ENCODE data around the gene DUSP15. TPM values are rescaled to one million over a fixed set of nuclear protein-coding genes. Genes with fewer than 3 reads are reported as not detected.

Gene DUSP15
- total and polyA plus RNA-seq, 9 of the 15 experiments (the other 6 are each of a cell fraction or from before 2014, with no cell fraction given) = 0.34 TPM; not detected in 8

- TF ChIP-seq RUNX1 (IDR thresholded peaks at IDR 0.05; ENCODE audit: low read depth) = no peak
- no peak for TF ChIP-seq NCOR1 (IDR thresholded peaks at IDR 0.05)
- no peak for TF ChIP-seq ZNF644 (tag; IDR thresholded peaks at IDR 0.05; ENCODE audit: low read depth)
Measured at GRCh38 chr20:31827059-31827458, 43.3 kb downstream of the DUSP15 start (continued).

- Histone ChIP-seq H3K4me1 (replicated peaks in 1 of 2; ENCODE audit: control insufficient read depth in 2 of 2, insufficient read depth in 2 of 2, low read length in 2 of 2) (peaks cover 0 to 7% of the 10 kb centered on the region in 2 experiments; a peak in 3 of 5 replicates), H3K27me3 (ENCODE audit: control insufficient read depth in 2 of 2, insufficient read depth in 2 of 2, low read length in 2 of 2) (peaks cover 11 to 16% of the 10 kb centered on the region in 2 experiments; a peak in 3 of 5 replicates), H3K9me1 (ENCODE audit: control insufficient read depth, insufficient read depth, low read length) (no peaks in the 10 kb centered on the region), H2AFZ (ENCODE audit: low read depth, low read length) (no peak overlapping the region), H3K36me3 (ENCODE audit: control insufficient read depth, insufficient read depth, low read length) (no peaks in the 10 kb centered on the region), H3K79me2 (ENCODE audit: control insufficient read depth, insufficient read depth, low read length) (no peaks in the 10 kb centered on the region), H3K9ac (ENCODE audit: insufficient read depth in 1 of 2, low read depth in 2 of 2, low read length in 2 of 2) (peak overlapping the region in 1 of 2 experiments; percentile 41; a peak in 1 of 4 replicates), H3K9me3 (replicated peaks; ENCODE audit: control insufficient read depth, insufficient read depth, low read depth, low read length) (no peaks in the 10 kb centered on the region), H3K4me3 (no peak overlapping the region), H3K27ac (ENCODE audit: extremely low read depth, low read depth, low read length) (no peak overlapping the region), H4K20me1 (replicated peaks; ENCODE audit: control insufficient read depth, insufficient read depth, low read length) (peaks cover 7% of the 10 kb centered on the region; the same call in 1 of the 2 replicates), H3K4me2 (ENCODE audit: insufficient read depth, low read length) (no peak overlapping the region)
- 15% methylated on average over 5 of the region's 5 CpGs for WGBS (ENCODE audit: insufficient coverage, low coverage, missing lambda C conversion rate)
- intact Hi-C loops (cut with micrococcal nuclease) = loop anchor here (10.0 kb wide), 2 partner anchors 209 to 829 kb away; no protein-coding TSS in a partner anchor
- CTCF ChIA-PET (ENCODE audit: low intra/inter-chr PET ratio) = interaction anchor here (0.7 to 1.1 kb wide), 3 partner anchors 19 to 205 kb away, joined by 3 read pairs; partner anchors contain the start of gene FOXS1
- no TSS peak for BruUV-seq (replicated peaks)
- FAIRE-seq (no peak), ATAC-seq (no peak), DNase-seq (ENCODE audit: extremely low read depth in 1 of 4, low spot score in 3 of 4) (no peak)
- TF ChIP-seq ZNF589 (CRISPR knock-in tag; IDR thresholded peaks at IDR 0.05; ENCODE audit: low read depth) = no peak
- TF ChIP-seq KLF13 (tag; IDR thresholded peaks at IDR 0.05; ENCODE audit: borderline replicate concordance, low read depth) = no peak
- TF ChIP-seq ZNF316 (IDR thresholded peaks at IDR 0.05) = peak; percentile 44
- TF ChIP-seq ZBTB34 (CRISPR knock-in tag; IDR thresholded peaks at IDR 0.05) = no peak
- TF ChIP-seq CHD4 (IDR thresholded peaks at IDR 0.05; ENCODE audit: insufficient read depth, insufficient replicate concordance, low read depth, low read length, poor library complexity, severe bottlenecking) = no peak
- TF ChIP-seq C11orf30 (IDR thresholded peaks at IDR 0.05; ENCODE audit: low read depth) = 0 out of 2 replicates have a peak, but pooled peaks have one; percentile 9
- no peak for TF ChIP-seq ZNF197 (CRISPR knock-in tag; IDR thresholded peaks at IDR 0.05; ENCODE audit: low read depth)
- no peak for TF ChIP-seq CLOCK (CRISPR knock-in tag; IDR thresholded peaks at IDR 0.05; ENCODE audit: borderline replicate concordance)
- TF ChIP-seq RFX1 (IDR thresholded peaks at IDR 0.05) = no peak
- POLR2A ChIA-PET = interaction anchor here (1.2 kb wide), 1 partner anchor 8 kb away, joined by 3 read pairs; no protein-coding TSS in a partner anchor
- in situ Hi-C loops (cut with MboI) = loop anchor here (25.0 kb wide), 1 partner anchor 836 kb away; the partner anchor contains the start of gene C20orf203
Measured at GRCh38 chr20:31826074-31826473, 44.3 kb downstream of the DUSP15 start.
